Stimulated activated CD8-positive, alpha-beta memory T cell treated with anti-CD3 and anti-CD28 coated beads, Interleukin-7, amount 100 ng/mL, for 24 hours (primary cell): ENCODE measurements around the gene FAM53B.

Source experiments
- DNase-seq: peaks from one replicate; pipeline ENCODE4 v3.0.0-alpha.2; 2020; ENCODE audit warnings: low read depth

Gene FAM53B

GRCh38 chr10:124728071-124728829 is 15.9 kb downstream of the FAM53B start:
- no peak for DNase-seq

DNA sequence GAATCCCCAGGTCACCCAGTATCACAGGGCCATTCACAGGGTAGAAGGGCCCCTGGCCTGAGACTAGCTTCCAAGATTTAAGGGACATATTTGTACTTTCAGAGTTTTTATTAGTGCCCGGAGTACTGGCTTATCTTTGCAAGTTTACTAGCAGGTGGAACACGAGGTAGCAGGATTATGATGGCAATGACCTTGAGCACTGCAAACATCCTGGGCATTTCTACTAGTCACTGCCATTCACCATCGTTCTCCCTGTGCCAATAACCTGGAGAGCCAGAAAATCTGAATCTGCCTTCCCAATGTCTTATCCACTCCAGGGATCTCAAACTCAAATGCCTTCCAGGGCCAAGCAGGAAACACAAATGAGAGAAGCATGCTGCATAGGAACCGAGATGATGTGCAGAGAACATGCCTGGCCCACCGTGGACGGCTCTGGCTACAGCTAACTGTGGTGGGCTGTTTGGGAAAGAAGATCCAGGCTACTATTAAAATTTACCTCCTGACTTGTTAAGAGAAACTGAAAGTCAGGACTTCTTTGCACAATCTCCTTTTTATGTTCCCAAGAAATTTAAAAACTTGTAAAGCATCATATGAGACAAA is 16.7 kb downstream of the FAM53B start:
- DNase-seq: no peak

GRCh38 chr10:124725791-124726190 is 18.4 kb downstream of the FAM53B start:
- no peak for DNase-seq

DNA sequence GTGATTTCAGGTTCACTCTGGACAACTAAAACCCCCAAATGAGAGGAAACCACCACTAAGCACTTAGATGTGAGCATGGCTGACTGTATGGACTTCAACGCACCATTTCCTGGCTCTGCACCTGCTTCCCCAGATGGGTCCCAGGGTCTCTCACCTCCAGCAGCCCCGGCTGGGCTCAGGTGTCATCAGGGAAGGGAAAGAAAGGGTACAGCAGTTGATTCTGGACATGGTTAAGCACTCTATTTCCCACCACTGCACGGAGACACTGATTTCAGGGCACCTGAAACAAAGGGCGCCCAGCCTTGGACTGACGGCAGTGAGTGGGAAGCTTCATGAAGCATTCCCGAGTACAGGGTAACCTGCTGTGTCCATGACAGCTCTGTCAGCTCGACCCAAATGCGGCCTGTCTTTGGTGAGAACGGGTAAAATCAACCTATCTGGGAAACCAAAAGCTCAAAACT is 19.0 kb downstream of the FAM53B start:
- DNase-seq: no peak

DNA sequence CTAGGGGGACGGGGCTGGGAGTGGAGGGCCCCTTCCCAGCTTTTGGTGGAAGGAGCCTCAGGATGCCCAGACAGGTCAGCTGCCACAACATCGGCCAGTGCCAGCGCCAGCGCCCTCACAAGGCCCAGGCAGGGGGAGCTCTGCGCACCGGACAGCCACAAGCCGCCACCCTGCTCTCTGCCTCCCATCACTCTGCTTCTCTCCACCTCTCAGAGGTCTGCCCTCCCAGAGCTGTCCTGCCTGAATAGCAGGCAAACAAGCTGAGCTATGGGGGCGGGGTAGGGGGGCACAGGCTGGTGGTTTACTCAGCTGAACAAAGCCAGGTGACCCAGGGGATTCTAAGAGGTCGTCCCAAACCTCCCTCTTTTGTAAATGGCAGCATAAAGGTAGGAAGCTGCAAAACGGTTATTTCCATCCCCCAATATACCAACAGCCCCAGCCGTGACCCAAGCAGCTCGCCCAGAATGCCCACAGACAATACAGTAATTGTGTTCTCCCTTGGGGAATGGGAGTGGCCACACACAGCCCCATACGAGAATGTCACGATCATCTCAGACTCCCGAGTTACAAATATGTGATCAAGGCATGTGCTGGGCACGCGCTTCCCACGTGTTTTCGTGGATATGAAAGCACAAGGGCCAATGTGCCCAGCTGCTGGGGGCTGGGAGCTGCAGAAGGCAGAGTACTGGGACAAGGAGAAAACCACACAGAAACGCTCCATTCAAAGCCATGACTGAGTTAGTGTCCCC is 19.7 kb downstream of the FAM53B start:
- DNase-seq: no peak

DNA sequence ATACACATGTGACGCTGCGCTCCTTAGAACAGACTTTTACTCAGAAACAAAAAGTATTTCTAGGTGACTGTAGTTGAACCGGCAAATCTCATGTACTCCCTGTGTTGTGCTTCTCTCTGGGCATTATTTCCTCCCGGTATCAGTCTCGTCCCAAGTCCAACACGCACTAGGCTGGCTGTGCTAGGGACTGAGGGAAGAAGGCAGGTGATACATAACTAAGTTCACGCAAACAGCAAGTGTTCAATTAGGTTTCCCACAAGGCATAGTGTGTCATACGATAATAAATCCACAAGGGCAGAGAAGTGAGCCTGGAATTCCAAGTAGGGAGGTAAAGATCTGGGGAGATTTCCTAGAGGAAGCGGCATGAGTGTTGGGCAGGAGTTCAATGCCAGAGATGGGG is 20.4 kb downstream of the FAM53B start:
- no peak for DNase-seq

DNA sequence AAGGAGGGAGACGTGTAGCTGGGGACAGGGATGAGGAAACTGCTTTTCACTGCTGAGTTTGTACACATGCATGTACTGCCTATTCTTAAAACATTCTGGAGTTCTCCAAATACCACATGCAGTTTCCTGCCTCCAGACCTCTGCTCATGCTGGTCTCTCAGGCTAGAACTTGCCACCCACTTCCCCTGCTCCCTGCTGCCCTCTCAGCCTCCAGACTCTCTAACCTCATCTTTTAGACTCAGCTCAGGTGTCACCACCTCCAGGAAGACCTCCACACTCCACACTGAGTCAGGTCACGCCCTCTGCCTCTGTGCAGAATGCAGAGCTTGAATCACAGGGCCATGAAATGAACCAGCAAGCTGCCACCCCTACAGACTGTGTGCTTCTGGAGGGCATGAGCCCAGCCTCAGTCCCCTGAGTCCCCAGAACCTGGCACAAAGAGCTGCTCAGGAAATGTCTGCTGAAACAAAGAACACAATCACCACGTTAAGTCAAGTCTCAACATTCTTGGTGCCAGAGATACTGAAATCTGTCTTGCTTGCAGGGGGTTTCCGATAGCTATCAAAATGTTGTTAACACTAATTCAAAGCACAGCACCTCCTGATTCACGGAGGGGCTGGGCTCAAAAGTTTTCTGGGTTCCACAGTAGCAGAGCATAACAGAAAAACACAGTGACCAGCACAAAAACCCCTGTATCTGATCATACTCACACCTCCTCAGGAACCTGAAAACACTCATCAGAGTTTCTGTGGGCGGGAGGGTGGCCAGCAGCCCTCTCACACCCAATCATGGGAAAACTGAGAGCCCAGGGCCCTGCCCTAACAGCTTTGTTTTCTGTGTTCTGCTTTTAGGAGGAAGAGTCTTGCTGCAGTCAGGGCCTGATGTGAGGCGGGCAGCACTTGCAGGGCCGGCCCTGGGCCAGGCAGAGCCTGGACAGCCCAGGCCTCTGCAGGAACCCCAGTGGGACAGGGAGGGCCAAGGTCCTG is 21.1 kb downstream of the FAM53B start:
- peak; percentile 29 for DNase-seq

DNA sequence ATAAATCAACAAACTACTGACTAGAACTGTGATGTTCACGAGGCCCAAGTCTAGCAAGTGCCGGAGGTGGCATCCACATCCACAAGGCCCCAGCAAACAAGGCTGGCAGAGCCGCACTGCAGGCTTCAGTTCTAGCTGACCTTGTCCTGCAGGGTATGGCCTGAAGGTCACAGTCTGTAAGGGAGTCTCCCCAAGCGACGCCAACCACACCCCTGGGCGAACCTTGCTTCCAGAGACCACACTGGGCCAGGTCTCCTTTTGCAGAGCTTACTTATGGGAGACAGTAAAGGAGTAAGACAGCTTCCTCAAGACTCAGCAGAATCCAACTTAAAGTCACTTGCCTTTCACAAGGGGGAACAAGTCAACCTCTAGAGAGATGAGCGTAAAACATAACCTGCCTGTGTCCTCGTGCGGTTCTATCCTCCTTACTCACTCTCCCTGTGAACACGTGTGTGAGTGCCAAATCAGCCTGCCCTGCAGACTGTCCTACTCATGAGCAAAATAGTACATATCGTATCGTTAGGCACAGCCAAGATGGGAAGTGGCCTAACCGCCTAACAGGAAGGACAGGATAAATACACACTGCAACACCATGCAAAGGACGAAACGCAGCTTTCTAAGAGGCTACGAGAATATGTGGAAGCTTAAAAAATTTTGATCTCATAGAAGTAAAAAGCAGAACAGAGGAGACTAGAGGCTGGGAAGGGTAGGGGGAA is 22.7 kb downstream of the FAM53B start:
- DNase-seq: no peak

DNA sequence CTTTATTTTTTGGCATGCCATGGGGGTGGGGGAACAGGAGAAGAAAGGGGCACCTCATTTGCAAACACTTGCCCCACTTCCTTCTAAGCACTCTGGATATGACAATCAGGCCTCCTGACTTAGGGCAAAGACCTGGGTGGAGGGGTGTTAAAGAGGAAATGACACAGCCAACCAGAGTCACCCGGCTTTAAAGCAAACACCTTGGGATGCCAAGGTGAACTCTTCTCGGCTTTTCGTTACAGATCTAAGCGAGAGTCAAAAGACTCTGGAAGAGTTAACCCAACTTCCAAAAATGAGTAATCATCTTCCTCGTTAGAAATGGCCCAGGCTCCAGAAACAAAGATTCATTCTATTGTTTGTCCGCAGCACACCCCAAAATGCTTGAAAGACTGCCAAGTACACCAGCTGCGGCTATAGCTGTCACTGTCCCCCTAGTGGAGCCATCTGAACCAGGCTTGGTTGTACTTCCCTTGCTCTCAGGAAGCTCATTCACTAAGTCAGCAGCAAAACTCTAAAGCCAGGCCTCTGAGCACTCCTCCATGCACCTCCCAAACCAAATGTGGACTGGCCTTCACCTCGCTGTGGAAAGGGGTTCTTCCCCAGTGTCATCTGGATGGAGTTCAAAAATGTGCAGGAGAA is 24.8 kb downstream of the FAM53B start:
- DNase-seq: no peak

DNA sequence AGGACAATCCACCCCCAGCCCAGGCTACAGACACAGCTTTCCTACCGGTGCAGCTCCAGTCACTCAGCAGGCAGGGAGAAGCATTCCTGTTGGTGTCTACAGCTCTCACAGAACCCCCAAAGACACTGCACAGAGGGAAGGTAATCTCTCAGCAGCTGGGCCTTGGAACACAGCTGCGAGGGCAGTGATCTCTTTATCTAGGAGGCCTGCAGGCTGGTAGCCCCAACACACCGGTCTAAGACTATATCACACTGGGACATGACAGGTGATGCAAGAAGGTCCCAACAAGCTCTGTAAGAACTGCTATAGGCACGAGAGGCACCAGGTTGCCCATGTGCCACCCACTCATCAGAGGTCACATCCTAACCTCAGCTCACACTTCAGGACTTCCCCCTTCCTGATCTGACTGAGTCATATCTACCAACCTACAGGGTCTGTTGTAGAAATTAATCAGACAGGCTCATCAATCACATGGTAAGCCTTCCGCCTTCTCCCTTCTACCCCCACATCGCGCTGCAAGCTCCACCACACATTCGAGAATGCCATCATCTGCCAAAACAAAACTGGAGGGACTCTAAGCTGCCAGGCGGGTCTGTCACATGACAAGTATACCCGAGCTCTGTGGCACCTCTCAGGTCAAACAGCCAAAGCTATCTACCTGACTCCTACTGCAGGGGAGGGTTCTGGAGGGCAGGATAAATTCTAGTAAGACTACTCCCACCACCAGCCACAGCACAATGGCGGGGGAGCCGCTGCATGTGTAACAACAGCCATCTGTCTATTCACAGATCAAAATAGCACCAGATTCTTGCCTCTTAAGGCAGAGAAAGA is 26.1 kb downstream of the FAM53B start:
- DNase-seq: peak; percentile 53

DNA sequence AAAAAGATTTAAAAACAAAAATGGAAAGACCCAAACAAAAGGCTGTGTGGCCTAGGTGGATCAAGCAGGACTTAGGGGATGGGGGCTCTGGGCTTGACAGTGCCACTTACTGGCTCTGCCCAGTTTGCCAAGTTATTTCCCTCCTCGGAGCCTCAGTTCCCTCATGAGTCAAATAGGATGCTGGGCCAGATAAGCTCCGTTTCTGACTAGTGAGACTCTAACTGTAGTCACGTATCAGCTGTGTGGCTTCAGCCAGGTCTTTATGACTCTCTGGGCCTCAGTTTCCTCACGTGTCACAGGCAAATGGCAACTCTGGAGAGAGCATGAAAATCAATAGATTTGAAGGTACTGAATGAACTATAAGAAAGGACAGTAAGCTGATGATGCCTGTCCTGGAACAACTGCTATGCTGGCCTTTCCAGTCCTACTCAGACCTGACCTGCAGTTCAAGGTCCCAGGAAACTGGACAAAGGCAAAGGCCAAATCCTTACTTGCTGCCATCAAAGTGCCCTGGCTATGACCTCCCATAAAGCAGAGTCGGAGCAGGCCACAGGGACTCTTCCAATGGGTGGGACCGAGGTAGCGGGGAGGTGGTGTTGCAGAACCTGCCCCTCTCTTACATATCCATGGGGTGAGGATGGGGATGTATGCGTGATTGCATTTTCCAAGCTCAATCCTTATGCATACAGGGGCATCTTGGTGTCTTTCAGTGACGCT is 27.0 kb downstream of the FAM53B start:
- DNase-seq: no peak

DNA sequence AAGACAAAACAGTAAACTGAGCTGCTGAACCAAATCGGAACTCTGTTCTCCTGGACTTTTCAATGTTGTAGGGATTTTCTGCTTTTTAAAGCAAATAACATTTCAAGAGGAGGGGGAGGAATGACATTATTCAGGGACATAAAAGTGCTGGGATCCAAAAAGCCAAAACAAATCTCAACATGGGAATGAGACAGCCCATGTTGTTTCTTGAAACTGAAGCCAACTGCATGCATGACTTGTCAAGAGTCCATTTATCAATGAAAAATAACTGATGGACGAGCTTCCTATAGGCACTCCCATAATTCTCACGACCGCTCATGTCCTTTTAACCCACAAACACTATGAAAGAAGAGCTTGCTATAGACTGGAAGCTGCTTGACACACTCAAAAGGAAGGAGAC is 27.8 kb downstream of the FAM53B start:
- no peak for DNase-seq

DNA sequence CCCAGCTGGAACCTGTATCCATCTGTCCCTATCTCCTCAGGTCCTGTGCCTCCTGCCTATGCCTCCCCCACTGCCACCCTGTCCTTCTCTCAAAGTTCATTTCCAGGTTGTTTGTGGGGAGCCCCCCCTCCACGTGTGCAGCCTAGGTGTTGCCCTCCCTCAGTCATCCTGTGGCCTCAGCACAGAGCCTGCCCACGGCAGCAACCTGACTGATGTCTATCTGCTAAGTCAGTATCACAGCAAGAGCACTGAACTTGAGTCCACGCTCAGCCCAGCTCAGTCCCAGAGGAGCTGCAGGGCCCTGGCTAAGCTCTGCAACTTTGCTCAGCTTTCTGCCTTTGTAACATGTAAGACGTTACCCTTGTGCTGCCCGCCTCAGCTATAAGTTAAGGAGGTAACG is 28.7 kb downstream of the FAM53B start:
- no peak for DNase-seq

- DNase-seq: no peak
Observed at GRCh38 chr10:124713679-124714255, 30.4 kb downstream of the FAM53B start.

GRCh38 chr10:124712704-124713407 is 31.3 kb downstream of the FAM53B start:
- DNase-seq: no peak

GRCh38 chr10:124711145-124711544 is 33.0 kb downstream of the FAM53B start:
- no peak for DNase-seq

DNA sequence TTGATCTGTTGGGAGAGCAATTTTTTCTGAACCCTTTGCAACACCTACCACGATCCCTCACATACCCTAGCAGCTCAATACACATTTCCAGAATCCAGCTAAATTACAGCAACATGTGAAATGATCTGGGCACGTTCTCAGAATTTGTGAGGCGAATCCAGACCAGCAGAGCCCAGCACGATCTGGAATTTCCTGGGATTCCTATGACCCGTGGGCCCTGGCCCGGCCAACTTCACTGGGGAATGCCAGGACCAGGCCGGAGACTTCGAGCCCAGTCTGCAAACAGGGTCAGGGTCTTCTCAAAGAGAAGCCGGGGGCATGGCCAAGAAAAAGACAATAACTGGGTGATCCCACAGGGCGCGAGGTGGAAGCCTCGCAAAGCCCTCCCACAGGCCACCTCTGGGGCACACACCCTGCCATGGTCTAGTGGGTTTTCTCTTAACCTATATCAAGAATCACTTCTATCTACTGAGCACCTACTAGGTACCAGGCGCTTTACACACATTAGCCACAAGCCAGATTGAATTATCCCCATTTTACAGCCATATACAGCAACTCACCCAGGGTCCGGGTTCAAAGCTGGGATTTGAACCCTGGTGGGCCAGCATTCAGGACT is 33.8 kb downstream of the FAM53B start:
- no peak for DNase-seq

DNA sequence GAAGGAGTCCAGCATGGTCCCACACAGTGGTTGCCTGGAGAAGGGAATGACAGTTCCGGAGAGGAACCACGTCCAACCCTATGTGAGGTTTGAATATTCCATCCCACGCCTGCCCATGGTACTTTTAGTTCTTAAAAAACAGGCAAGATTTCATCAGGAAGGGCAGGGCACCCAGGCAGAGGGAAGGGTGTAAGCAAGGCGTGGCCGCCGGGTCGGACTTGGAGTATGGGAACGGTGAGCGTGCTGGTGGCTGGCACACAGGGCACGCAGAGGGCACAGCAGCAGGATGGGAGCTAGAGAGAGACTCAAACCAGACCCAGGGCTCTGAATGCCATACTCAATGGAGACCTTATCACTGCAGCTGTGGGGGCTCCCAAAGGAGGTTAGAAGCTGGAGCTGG is 34.3 kb downstream of the FAM53B start:
- DNase-seq: no peak
